Measurements from ENCODE around the gene BMP7.

DNA sequence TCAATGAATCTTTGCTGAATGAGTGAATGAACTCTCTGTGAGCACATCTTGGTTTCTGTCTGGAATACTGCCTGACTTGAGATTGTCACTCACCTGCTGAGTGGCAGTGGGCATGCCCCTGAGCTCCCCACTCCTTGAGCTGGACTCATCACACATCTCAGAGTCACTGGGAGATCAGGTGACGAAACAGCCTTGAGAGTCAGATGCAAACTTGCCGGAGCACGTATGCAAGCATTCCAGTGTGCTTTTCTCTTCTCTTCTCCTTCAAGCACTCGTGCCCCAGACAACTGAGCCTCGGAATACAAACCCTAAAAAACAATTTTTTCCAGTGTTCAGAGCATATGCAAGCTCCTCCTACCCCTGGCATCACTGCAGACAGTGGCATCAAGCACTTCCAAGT, 9.4 kb upstream of the BMP7 start:
- TF ChIP-seq, protein P1, sequence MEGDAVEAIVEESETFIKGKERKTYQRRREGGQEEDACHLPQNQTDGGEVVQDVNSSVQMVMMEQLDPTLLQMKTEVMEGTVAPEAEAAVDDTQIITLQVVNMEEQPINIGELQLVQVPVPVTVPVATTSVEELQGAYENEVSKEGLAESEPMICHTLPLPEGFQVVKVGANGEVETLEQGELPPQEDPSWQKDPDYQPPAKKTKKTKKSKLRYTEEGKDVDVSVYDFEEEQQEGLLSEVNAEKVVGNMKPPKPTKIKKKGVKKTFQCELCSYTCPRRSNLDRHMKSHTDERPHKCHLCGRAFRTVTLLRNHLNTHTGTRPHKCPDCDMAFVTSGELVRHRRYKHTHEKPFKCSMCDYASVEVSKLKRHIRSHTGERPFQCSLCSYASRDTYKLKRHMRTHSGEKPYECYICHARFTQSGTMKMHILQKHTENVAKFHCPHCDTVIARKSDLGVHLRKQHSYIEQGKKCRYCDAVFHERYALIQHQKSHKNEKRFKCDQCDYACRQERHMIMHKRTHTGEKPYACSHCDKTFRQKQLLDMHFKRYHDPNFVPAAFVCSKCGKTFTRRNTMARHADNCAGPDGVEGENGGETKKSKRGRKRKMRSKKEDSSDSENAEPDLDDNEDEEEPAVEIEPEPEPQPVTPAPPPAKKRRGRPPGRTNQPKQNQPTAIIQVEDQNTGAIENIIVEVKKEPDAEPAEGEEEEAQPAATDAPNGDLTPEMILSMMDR (IDR thresholded peaks at IDR 0.05) = no peak
- TF ChIP-seq POLR2AphosphoS5 (IDR thresholded peaks at IDR 0.05) = no peak

Data from sigmoid colon (tissue), 4 donors.